GM18951 (cell line): Measurements from ENCODE around the gene SLC35C1.

ENCODE experiments used
- POLR2A ChIP-seq: IDR thresholded peaks from 4 replicates; pipeline ENCODE4 v1.6.1; 2011; ENCODE audit warnings: mild to moderate bottlenecking; ENCODE audit not compliant: insufficient read length, insufficient read depth; ENCODE audit errors: extremely low read depth
- in situ Hi-C: fragments of 300-500 bp; cut with MboI; formaldehyde crosslinking; loops from one replicate; pipeline ENCODE4 v1.12.0; 2022; ENCODE audit warnings: low sequenced_read_pairs, mixed read lengths, inconsistent platforms; ENCODE audit not compliant: unreplicated experiment

SLC35C1 gene

DNA sequence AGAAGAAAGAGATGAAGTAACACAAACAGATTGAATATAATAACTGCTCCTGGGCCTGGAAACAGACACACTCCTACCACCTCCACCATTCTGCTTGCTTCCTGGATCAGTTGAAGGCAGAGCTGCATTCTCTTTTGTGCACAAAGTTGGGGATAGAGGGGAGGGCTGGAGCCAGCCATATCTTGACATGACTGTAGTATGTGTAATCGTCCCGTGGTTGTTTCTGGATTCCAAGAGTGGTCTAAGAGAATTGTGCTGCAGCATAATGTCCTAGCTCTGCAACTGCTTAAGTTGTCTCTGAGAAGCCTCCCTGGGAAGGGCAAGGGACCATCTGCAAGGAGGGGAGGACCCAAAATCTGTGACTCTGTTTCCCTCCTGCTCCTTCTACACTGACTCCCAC lies 45.5 kb downstream of the SLC35C1 start:
- in situ Hi-C loops = no loop called here
- TF ChIP-seq POLR2A = no peak

DNA sequence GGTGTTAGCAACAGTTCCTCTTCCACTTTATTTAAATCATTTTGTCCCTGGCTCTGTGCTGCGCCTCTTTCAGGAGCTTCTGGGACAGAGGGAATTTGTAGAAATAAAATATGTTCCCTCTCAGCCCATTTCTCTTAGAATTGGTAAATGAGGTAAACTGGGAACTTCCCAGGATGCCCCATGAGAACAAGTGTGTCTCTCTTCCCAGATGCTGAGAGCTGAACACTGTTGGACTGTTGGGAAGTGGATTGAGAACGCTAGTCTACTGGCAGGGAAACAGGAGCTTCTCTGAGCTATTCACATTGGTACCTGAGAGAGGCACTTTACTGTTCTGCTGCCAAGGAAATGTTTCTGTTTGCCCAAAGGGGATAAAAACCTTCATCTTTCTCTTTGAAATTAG lies 46.3 kb downstream of the SLC35C1 start:
- TF ChIP-seq POLR2A = no peak
- in situ Hi-C loops = no loop called here

DNA sequence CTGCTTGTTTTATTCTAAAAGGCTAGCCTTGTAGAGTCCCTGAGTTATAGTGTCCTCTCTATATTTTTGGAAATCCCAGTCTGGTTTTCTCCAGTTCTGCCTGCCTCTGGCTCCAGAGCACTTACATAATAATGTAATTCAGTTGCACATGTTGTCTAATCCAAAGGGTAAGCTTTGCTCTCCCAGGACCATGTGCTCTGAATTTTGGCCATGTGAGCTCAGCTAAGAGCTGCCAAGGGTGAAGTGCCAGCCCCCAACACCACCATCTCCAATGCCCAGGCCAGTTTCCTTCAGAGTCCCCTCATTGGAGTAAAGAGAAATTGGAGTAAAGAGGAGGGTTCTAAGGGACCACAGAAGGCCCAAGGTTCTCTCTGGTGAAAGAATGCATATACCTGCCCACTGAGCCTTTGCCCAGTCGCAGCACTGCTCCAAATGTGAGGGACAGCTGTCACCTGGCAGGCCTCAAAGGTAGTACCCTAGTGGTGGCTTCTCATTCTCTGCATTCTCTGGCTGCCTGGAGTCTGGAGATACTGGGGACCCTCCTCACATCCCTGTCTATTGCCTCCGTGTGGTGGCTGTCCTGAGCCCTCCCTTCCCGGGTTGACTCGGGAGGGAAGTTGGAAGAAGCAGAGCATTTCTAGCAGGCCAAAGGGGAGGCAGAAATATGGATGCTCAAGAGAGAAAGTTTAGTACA lies 47.2 kb downstream of the SLC35C1 start:
- in situ Hi-C loops = no loop called here
- TF ChIP-seq POLR2A = no peak

DNA sequence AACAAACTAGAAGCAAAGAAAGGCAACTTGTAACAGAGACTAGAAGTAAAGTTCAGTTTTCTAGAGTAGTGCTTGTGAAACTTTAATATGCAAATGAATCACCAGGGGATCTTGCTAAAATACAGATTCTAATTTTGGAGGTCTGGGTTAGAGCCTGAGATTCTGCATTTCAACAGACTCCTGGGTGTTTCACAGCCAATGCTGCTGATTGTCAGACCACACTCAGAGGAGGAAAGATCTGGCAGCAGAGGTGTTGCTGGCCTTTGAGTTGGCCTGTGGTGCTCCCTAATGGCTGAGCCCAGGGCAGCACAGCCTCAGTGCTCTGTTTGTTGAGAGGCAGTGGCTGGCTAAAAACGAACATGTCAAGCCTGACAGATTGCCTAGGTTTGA lies 47.8 kb downstream of the SLC35C1 start:
- in situ Hi-C loops = no loop called here
- TF ChIP-seq POLR2A = no peak

DNA sequence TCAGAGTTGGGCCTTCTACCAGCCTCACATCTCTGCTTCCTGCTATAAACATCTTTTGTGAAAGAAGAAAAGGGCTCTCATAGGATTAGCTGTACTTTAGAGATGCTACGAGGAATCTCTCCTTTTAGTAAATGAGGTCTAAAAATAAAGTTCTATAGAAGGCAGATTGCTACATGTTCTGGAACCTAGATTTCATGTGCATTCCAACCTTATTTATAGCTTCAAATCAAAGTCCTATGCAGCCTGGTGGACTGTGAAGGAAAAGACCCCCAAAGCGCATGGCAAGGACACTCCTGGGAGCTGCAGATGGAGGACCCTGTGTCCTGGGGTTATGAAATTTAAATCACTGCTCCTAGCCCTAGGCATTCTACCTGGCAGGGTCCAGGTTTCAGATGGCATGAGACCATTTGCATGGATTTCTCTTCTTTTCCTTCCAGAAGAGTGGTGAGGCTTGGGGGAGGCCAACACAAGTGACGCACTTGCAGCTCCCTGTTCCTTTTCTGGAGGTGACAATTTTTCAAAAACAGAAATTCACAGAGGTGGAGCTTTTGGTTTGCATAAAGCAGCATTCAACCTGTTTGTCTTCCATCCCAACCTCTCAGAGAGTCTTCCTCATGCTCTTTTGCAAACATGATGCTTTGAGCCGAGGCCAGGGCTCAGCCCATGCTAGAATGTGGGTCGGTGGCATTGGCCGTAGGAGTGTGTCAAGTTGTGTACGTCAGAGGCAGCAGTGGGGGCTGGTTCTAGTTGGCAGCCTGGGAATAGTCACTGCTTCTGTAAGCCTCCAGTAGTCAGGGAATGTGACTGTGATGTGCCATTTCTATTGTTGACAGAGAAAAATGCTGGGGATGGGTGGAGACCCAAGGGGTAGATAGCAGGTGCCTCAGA lies 48.6 kb downstream of the SLC35C1 start:
- TF ChIP-seq POLR2A = no peak
- in situ Hi-C loops = no loop called here

DNA sequence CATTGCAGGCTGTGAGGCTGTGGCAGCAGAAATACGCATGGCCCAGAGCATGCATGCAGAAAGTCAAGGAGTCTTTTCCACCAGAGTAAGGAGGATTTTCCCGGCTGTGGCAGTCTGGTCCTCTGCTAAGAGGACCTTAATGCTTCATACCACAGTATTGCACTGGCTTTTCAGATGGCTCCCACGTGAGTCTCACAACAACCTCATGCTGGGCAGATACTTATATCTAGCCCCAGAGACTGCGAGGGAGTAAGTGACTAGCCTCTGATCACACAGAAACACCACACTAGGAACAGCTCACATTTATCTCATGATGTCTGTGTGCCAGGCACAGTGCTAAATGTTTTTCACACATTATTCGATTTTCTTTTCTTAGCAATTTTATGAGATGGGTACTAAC lies 50.4 kb downstream of the SLC35C1 start:
- in situ Hi-C loops = no loop called here
- TF ChIP-seq POLR2A = no peak

DNA sequence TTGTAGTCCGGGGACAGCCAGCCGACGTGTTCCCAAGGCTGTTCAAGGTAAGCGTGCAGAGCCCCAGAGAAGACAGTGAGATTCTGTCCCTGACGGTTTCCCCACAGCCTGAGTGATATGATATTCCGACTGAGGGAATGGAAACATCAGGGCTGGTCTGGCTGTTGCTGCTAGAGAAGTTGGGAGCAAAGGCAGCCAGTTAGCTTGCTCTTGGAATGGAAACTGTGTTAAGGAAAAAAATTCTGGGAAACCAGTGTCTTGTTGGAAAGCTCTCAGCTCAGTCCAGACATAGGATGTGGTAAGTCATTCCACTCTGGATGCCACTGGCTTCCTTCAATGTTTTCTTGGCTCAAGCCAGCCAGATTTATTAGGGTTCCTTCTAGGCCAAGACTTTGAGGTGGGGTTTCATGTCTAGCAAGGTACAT lies 51.1 kb downstream of the SLC35C1 start:
- in situ Hi-C loops = no loop called here
- TF ChIP-seq POLR2A = no peak

DNA sequence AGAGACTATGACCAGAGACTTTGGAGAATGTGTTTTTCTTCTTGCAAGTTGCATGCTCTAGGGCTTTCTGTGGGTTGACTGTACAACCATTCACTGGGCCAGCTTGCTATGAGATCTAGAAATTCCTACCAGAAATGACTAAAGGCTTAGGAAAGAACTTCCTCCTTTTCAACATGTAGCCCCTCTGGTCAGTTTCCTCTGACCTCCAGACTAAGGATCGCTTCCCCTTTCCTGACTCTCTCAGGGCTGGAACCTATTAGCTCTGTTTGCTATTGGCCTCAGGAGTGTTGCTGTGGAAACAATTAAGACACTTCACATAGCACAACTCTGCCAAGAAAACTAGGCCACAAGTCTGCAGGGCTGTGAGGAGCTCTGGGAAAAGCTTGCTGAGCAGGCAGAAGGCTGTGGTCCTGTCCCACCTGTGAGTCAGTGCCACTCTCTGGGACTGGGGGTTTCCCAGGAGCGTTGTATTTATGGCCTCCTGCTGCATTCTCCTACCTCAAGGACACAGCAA lies 53.1 kb downstream of the SLC35C1 start:
- no peak for TF ChIP-seq POLR2A
- in situ Hi-C loops = no loop called here

DNA sequence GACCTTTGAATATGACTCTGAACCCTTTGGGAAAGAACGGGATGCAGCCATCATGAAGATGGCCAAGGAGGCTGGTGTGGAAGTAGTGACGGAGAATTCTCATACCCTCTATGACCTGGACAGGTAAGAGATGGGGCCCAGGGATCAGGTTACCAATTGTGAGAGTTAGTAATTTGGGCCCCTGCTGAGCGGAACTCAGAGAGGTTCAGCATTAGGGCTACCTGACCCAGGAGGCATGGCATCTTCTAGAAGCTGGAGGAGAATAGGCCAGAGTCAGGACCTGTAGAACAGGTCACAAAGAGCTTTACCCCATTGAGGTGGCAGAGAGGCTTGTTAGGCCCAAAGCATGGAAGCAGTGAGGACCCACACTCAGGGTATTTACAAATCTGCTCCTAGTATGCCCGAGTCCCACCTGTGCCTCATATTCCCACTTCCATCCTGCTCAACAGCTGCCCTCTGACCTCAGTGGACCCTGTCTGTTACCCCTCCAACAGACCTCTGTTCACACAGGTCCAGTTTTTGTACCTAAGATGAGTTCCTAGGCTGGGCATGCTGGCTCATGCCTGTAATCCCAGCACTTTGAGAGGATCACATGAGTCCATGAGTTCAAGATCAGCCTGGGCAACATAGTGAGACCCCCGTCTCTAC lies 53.9 kb downstream of the SLC35C1 start:
- in situ Hi-C loops = no loop called here
- no peak for TF ChIP-seq POLR2A

DNA sequence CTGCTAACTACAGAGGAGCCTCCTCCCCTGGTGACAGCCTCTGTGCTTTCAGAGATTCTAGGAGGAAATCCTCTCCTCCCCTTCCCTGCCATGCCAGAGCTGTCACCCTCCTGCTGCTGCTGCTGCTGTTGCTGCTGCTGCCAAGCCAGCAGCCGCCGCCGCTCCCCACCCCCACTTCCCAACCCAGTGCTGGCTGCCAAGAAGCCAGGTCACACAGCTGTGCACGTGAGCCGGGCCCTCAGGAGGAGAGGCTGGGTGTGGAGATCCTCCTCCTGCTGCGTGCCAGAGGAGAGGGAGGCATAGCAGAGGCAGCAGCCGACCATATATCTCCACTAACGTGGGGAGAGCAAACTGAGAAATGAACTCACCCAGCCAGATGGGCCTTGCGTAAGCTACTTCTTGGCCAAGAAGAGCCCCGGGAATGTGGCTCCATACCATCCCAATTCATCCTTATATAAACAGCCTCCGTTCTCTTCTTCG lies 54.8 kb downstream of the SLC35C1 start:
- in situ Hi-C loops = no loop called here
- TF ChIP-seq POLR2A = no peak

DNA sequence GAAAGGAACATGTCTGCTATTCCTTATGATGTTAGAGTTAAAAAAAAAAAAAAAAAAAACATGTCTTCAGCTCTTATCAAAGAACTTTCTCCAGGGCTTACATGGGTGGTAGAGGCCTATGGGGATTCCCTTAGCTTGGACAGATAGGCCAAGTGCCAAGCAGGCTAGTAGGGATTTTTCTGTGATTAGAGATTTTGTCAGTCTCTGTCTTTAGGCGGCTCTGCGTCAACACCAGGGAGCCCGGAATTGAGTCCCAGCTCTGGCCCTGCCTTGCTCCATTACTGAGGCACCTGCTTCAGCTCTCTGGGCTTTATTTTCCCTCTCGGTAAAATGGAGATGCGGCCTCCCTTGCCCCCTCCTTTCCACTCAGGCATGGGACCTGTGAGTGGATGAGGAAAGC lies 55.4 kb downstream of the SLC35C1 start:
- no peak for TF ChIP-seq POLR2A
- in situ Hi-C loops = no loop called here

DNA sequence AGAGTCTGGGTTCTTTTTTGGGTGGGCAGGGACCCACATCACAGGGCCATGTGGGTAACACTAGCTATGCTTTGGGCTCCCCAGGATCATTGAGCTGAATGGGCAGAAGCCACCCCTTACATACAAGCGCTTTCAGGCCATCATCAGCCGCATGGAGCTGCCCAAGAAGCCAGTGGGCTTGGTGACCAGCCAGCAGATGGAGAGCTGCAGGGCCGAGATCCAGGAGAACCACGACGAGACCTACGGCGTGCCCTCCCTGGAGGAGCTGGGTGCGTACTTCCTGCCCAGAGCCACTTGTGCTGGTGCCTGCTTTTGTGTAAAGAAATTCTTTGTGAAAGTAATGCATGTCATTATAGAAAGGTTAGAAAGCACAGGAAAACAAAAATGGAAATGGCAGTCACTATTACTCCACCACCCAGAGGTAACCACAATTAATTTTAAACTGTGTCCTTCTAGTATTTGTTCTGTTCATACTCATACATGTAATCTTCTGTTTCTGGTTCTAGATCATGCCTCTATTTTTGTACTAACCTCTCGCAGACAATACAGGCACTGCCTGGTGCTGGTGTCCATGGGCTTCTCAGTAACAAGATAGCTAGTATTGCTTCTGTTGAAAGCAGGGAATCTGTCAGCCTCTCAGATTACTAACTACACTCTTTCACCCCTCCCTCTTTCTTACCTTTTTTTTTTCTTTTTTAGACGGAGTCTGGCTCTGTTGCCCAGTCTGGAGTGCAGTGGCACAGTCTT lies 56.0 kb downstream of the SLC35C1 start:
- in situ Hi-C loops = no loop called here
- no peak for TF ChIP-seq POLR2A
